ENCODE measurements around the gene RAB3IL1.

RAB3IL1 gene

GRCh38 chr11:61918251-61918937 is 1.0 kb upstream of the RAB3IL1 start:
- no peak for DNase-seq

GRCh38 chr11:61916737-61917333 is 531 bp downstream of the RAB3IL1 start:
- DNase-seq: no peak

- no peak for DNase-seq
Observed at GRCh38 chr11:61914471-61915171, 2.7 kb downstream of the RAB3IL1 start.

GRCh38 chr11:61913699-61914395 is 3.5 kb downstream of the RAB3IL1 start:
- no peak for DNase-seq

GRCh38 chr11:61912991-61913698 is 4.2 kb downstream of the RAB3IL1 start:
- no peak for DNase-seq

GRCh38 chr11:61912530-61912898 is 4.9 kb downstream of the RAB3IL1 start:
- no peak for DNase-seq

- DNase-seq: no peak
Observed at GRCh38 chr11:61911701-61912529, 5.5 kb downstream of the RAB3IL1 start.

- DNase-seq: no peak
Observed at GRCh38 chr11:61911128-61911700, 6.2 kb downstream of the RAB3IL1 start.

GRCh38 chr11:61910187-61911127 is 6.9 kb downstream of the RAB3IL1 start:
- no peak for DNase-seq

- no peak for DNase-seq
Observed at GRCh38 chr11:61908730-61909316, 8.5 kb downstream of the RAB3IL1 start.

- no peak for DNase-seq
Observed at GRCh38 chr11:61907871-61908729, 9.3 kb downstream of the RAB3IL1 start.

- no peak for DNase-seq
Observed at GRCh38 chr11:61907282-61907681, 10.1 kb downstream of the RAB3IL1 start.

- DNase-seq: no peak
Observed at GRCh38 chr11:61906522-61906909, 10.8 kb downstream of the RAB3IL1 start.

GRCh38 chr11:61905801-61906521 is 11.4 kb downstream of the RAB3IL1 start:
- DNase-seq: no peak

- no peak for DNase-seq
Observed at GRCh38 chr11:61905067-61905696, 12.2 kb downstream of the RAB3IL1 start.

GRCh38 chr11:61904539-61905048 is 12.8 kb downstream of the RAB3IL1 start:
- DNase-seq: no peak

- no peak for DNase-seq
Observed at GRCh38 chr11:61903845-61904244, 13.5 kb downstream of the RAB3IL1 start.

GRCh38 chr11:61902313-61902712 is 15.1 kb downstream of the RAB3IL1 start:
- no peak for DNase-seq
